Left renal pelvis (tissue), 4 donors: ENCODE results near the gene ANKRD13D. TPM values are rescaled to one million over a fixed set of nuclear protein-coding genes. Genes with fewer than 3 reads are reported as not detected.

Experiments
- DNase-seq, 4 donors: peaks; one replicate each; pipeline ENCODE4 v3.0.0-alpha.2; 2013; ENCODE audit warnings: low read depth in 4 of 4, low spot score in 3 of 4
- polyA plus RNA-seq, 4 donors: library from polyadenylated mRNA; unstranded; fragments of 120-200 nt; gene quantifications; one replicate each; pipeline ENCODE4 v1.2.1, GENCODE V29; 2013; ENCODE audit not compliant: insufficient read length in 4 of 4

Gene ANKRD13D
- polyA plus RNA-seq, 4 donors = 20.2 to 60.0 (median 30.1) TPM

DNA sequence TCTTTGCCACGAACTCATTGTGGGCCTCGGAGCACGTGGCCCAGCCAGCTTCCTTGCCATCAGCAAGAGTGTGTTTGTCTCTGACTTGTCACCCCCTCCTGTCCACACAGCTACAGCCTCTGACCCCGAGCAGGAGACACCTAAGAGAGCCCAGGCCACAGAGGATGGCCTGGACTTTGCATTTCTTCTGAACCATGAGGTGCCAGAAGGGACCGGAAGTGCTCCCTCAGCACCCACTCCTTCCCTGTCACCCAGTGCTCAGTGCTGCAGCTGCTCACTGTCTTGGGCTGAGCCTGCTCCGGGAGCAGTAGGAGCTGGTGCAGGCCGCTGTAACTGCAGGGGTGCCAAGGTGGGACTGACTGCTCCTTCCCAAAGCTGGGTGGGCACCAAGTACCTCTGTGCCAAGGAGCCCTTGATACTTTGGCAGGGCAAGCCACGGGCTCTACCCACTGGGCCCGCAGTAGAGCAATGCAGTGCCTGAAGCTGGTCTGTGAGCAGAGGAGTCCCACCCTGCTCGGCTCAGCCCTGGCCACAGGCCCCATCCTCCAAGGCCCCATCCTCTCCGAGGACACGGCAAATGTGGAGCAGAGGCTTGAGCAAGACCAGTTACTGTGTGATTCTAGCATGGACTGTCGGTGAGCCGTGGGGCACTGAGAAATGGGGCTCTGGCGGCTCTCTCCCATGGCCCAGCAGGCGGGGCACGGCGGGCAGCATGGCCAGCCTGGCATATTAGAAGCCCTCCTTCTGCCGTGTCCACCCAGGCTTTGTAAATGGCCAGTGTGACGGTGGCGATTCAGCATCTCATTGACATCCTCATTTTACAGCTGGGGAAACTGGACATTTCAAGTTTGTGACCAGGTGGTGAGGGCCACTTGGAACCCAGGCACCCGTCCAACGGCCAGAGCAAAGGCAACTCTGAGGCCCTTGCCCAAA is 16.5 kb upstream of the ANKRD13D start:
- no peak for DNase-seq

DNA sequence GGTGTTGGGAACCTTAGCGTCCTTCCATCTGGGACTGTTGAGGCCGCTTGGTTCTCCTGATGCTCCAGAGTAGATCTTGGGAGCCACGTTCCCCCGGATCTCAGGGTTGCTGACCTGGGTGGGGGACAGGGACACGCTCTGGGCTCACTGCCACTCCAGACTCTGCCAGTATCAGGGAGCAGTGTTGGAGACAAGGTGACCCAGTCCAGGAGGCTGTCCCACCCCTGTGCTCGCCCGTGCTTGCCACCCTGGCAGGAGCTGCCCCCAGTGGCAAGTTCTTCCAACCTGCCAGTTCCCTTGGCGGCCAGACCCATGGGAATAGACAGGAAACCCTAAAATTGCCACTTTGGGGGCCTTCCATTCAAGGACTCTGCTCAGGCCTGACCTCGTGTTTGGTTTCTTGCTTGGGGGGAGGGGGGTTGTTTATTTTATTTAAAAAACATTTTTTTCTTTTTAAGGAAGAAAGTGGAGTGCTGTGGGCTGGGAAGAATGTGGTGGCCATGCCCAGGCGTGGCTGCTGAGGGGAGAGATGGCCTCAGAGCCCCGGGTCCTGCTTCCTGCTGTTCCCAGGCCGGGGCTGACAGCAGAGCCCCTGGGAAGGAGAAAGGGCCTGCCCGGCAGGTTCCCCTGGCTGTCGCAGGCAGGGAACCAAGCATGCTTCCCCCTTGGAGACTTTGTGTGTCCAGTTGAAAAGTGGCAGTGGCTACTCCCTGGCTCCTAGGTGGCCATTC is 15.7 kb upstream of the ANKRD13D start:
- no peak for DNase-seq

DNA sequence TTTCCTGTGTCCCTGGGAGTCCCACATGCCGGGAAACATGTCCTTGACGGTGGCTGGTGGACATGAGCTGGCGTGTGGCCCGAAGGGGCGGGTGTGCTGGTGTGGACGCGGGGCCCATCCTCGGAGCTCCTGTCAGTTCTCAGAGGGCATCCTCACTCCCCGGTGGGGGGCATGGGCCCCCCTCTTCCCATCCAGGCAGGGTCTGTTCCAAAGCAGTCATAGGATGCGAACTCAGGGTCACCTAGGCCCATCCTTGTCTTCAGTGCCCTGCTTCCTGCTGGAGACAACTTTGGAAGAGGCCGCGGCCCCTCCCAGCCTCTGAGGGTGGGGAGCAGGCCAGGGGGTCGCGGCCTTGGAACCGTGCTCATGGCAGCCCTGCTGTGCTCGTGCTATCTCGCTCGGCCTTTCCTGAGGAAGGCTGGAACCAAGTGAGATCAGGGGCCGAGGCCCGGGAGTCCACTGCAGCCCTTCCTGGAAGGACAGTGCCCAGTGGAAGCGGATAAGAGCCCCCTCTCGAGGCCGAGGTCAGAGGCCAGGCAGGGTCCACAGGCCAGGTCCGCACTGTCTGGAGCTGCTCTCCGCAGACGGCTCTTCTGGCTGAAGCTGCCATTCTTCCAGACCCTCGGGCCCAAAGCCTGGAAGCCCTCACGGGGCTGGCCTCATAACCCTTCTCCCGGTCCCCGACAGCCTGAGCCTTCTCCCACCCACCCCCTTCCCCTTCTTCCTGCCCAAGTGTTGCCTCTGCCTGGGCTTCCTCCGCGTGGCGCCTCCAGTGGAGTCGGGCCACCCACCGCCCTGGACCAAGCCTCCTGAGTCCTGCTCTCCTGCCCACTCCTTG is 14.1 kb upstream of the ANKRD13D start:
- DNase-seq = no peak

DNA sequence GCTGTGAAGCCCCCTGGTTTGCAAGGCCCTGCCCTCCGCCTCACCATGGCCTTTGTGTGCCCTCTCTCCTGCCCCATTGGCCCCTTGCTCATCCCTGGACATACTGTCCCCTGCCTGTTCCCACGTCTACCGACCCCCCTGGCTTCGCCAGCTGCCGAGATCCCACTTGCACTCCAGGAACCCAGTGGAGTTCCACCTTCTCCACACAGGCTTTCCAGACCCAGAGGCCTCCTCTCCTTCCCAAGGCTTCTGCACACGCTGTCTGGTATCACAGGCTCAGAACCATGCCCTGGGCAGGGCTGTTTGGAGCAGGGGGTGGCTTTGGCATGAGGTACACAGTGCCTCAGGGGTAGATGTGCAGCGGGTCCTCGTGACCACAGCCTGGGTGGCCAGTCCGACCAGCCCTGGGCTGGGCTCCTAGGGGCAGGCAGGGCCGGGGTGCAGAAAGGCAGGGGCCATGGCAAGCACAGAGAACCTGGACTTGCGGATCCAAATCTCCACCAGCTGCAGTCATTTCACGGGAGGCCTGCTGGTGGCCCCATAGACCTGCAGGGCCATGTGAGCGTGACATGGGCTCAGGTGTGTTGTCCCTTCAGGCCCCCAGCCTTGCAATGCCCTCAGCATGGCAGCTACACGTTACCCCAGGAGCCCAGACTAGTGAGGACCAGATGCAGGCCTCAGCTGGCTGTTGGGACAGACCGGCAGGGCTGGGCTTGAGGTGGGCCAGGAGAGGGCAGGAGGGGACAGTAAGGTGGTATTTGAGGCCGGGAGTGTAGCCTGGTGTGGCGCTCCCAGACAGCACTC is 13.3 kb upstream of the ANKRD13D start:
- DNase-seq = no peak

DNA sequence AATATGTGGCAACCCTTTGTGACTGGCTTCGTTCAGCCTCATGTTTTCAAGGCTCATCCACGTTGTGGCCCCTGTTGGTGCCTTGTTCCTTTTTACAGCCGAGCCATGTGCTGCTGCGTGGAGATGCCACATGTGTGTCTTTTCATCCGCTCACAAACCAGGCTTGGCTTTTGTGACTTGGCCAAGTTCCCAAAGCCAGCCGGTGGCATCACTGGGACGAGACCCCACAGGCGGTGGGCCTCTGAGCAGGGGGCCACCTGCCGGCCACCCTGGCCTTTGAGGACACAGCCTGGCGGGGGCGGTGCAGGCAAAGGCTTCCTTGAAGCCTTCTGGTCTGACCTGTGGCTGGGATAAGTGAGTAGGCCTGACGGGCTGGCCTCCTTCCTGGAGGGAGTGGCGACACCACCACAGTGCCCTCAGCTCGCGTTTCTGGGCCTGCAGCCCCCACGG is 12.3 kb upstream of the ANKRD13D start:
- no peak for DNase-seq

DNA sequence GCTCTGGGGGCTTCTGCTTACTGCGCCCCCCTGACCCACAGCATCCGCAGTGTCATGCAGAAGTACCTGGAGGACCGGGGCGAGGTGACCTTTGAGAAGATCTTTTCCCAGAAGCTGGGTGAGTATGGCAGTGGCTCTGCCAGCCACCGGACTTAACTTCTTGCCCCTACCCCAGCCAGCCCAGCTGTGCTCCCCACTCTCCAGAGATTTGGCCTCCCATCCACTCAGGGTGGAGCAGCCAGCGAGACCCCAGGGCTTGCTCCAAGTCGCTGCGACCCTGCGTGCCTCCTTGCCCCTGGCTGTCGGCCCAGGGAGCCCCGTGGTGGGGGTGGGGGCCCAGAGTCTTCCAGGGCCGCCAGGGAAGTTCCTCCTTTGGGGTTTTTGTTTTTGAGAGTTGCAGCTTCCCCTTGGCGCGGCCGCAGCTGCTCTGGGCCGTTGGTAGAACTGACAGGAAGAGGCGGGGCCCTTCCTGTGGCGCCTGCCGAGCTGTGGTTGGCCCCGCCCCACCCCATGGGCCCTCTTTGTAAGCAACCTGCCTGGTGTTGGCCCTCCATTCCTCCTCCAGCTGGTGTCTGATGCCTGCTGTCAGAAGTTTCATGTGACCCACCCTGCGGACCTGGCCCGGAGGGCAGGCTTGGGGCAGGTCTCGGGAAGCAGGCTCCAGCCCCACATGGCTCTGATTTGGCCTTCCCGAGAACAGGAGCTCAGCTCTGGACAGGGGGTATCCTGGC is 11.7 kb upstream of the ANKRD13D start:
- DNase-seq = no peak

DNA sequence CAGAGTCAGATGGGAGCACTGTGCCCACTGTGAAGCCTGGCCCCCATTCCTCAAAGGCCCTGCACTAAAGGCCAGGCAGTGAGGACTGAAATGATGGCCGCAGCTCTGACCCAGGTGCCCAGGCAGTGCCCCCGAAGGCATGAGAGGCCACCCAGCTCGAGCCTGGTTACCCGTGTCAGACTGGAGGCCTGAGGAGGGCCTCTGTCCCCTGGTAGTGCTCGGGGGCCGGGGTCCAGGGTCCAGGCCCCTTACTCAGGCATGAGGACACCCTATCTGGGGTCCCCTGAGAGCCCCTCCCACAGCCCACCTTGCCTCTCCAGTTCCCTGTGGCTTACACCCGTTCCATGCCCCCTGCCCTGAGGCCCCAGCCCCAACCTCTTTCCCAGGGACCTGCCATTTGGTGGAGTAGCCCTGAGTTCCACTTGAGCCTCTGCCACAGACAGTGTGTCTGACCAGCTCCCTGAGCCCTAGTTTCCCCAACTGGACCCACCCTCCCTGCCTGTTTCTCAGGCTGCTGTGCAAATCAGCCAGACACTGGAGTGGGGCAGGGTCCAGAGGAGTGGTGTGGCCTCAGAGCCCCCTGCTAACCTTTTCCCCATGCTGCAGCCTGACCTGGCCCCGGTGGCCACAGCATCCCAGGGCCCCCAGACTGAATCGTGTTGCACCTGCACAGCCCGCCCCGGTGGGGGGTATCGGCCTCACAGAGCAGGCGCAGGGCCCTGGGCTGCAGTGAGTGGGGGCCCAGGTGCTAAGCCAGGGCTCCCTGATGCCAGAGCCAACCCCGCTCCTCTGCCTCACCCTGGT is 10.8 kb upstream of the ANKRD13D start:
- DNase-seq = no peak

DNA sequence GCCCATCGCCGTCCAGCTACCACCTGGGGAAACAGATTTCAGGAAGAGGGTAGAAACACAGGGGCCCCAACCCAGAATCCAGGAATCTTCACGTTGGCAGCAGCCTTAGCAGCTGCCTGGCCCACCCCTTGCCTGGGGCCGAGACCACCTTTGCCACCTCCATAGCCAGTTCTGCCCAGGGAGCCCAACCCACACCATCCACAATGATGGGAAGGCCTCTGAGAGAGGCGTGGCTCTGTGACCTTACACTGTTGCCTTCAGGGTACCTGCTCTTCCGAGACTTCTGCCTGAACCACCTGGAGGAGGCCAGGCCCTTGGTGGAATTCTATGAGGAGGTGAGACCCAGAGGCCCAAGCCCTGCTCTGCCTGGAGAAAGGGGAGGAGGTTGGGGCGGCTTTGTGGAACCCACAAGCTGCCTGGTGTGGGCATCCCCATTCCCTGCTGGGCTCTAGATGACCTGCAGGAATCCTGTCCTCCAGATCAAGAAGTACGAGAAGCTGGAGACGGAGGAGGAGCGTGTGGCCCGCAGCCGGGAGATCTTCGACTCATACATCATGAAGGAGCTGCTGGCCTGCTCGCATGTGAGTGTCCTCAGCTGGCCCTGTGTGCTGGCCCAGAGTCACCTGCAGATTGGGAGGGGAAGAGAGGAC is 10.0 kb upstream of the ANKRD13D start:
- no peak for DNase-seq

DNA sequence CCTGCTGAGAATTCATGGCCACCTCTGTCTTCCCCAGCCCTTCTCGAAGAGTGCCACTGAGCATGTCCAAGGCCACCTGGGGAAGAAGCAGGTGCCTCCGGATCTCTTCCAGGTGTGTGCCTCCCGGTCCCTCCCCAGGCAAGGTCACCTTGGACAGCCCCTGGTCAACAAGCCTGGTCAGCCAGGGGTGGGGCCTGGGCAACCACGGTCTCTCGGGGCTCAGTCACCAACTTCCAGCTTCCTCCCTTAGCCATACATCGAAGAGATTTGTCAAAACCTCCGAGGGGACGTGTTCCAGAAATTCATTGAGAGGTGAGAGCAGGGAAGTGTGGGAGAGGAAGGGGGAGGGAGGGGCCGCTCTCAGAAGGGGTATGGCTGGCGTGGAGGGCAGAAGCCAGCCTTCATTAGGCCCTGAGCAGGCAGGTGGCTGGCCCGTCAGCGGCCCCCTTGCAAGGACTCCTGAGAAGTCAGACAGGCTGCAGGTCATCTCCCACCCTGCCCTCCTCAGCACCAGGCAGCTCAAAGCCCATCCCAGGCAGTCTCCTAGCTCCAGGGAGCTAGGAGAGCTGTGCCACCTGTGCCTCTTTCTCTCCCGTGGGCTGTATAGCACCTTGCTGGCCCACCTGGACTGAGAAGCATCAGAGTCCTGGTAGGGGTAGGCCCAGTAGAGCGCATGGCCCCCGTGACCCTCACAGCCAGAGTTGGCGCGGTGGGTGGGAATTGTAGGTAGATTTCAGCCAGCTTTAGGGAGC is 9.3 kb upstream of the ANKRD13D start:
- DNase-seq = no peak

DNA sequence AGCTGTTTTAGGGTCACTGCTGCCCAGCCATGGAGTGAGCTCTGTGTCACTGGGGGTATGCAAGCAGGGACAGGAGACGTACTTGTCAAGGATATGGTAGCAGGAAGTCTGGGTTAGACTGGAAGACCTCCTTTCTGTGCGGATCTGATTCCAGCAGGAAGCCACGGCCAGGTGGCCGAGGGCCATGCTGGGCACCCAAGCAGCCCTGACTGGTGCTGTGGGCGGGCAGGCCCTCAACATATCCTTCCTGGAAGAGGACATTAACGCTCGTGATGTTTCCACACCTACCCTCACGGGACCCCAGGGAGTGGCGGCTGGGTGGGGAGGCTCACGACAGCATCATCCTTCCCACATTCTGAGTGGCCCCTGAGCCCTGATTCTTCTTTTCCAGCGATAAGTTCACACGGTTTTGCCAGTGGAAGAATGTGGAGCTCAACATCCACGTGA is 8.7 kb upstream of the ANKRD13D start:
- no peak for DNase-seq

DNA sequence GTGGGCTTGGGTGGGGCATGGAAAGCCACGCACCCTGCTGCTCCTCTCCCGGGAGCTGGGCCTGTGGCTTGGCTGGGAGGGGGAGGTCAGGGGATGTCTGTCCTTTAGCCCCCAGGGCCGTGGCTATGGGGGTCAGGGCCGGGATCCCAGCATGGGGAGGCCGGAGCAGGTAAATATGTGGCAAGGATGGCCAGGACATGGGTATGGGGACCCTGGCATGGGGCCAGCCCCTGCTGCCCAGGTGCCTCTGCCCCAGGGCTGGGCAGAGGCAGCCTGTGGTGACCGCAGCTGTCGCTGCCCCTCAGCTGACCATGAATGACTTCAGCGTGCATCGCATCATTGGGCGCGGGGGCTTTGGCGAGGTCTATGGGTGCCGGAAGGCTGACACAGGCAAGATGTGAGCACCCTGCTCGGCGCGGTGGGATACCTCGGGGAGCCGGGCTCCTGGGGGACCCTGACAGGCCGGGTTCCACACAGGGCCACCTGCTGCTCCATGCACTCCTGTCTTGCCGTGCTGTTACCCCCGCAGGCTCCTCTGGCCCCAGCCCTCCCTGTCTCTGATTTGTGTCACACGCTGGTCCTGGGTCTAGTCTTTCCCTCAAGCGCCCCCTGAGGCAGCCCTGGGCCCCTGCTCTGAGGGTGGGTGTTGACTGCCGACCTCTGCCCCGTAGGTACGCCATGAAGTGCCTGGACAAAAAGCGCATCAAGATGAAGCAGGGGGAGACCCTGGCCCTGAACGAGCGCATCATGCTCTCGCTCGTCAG is 8.1 kb upstream of the ANKRD13D start:
- no peak for DNase-seq

DNA sequence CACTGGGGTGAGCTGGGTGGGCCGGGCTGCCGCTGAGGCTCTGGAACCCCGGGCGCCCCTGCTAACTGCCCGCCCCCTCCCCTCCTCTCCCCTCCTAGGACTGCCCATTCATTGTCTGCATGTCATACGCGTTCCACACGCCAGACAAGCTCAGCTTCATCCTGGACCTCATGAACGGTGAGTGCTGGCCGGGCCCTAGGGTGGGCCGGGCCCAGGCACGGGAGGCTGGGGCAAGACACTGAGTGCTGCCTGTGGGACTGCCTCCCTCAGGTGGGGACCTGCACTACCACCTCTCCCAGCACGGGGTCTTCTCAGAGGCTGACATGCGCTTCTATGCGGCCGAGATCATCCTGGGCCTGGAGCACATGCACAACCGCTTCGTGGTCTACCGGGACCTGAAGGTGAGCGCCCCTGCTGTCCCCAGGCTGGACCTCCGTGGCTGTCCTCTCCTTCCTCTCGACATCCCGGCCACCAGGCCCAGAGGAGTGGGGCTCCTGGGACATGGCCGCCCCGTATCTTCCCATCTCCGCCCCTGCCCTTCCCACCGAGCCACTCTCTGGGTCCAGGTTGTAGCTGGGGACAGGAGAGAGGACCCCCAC is 7.5 kb upstream of the ANKRD13D start:
- no peak for DNase-seq

DNA sequence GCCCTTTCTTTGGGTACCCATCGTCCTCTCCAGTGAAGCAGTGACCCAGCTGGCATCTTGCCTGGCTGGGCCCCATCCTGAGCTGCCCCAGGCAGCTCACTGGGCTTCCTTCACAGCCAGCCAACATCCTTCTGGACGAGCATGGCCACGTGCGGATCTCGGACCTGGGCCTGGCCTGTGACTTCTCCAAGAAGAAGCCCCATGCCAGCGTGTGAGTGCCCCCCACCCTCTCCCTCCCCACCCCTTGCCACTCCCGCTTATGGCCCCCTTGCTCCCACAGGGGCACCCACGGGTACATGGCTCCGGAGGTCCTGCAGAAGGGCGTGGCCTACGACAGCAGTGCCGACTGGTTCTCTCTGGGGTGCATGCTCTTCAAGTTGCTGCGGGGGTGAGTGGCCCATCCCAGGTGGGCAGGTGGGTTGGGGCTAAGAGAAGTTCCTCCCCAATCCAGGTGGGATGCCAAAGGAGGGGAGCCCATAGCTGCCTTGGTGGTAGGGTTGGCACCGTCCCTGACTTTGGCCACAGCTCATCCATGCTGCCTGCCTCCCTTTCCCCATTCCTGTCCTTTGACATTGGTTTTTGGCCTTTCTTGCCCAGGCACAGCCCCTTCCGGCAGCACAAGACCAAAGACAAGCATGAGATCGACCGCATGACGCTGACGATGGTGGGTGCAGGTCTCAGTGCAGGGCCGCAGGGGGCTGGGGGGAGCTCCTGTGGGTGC is 6.8 kb upstream of the ANKRD13D start:
- no peak for DNase-seq

DNA sequence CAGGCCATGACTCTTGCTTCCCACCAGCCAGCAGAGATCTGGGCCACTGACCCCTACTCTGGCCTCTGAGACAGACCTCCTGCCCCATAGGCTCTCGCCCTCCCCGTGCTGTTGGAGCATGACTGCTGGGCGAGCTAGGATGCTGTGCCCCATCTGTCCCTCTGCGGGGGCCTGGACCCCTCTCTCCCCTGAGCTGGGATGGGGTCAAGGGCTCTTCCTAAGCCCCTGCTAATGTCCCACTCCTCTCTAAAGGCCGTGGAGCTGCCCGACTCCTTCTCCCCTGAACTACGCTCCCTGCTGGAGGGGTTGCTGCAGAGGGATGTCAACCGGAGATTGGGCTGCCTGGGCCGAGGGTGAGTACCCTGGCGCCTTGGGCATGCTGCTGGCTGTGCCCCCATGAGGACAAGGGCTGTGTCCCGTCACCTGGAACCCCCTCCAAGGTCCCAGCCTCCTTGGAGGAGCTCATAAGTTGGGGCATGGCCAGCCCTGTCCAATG is 6.2 kb upstream of the ANKRD13D start:
- no peak for DNase-seq

DNA sequence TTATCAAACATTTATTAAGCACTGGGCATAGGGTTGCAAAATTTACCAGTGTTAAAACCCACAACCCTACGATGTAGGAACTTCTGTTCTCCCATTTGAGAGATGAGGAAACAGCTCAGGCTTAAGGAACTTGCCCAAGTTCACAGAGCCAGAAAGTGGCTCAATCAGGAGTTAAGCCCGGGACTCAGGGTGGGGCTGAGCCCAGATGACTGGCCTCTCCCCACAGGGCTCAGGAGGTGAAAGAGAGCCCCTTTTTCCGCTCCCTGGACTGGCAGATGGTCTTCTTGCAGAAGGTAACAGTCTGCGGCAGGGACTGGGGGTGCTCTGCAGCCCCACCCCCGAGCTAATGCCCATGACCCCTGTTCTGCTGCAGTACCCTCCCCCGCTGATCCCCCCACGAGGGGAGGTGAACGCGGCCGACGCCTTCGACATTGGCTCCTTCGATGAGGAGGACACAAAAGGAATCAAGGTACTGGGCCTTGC is 5.6 kb upstream of the ANKRD13D start:
- no peak for DNase-seq
